ENCODE results near the gene VPS39. TPM values are rescaled to one million over a fixed set of nuclear protein-coding genes. Genes with fewer than 3 reads are reported as not detected.

Gene VPS39
- total RNA-seq, 1 donor from 2014 or later: 102 TPM

- Mint-ChIP-seq H3K27ac (peak overlapping the region; percentile 30), H3K4me1 (peaks cover 24% of the 10 kb centered on the region), H3K36me3 (ENCODE audit: low read depth) (peaks cover 78% of the 10 kb centered on the region), H3K4me3 (no peak overlapping the region), H3K9me3 (no peaks in the 10 kb centered on the region), H3K27me3 (no peaks in the 10 kb centered on the region)
- ATAC-seq (ENCODE audit: low read depth) (no peak), DNase-seq (no peak)
- TF ChIP-seq CTCF (IDR thresholded peaks at IDR 0.05): no peak
- POLR2A ChIA-PET: interaction anchor here (0.6 to 2.6 kb wide), 2 partner anchors 25 to 53 kb away, joined by 6 to 7 read pairs; partner anchors contain the start of genes GANC and TMEM87A
- CTCF ChIA-PET: no interaction called here
- intact Hi-C loops (cut with micrococcal nuclease): no loop called here
These were observed 12.1 kb upstream of the VPS39 start for GRCh38 chr15:42220216-42220615.

GRCh38 chr15:42218953-42219592 is 11.0 kb upstream of the VPS39 start:
- peak overlapping the region; percentile 16 for H3K4me3 Mint-ChIP-seq

GRCh38 chr15:42217568-42217967 is 9.5 kb upstream of the VPS39 start:
- H3K4me3 Mint-ChIP-seq: no peak overlapping the region
- ATAC-seq (ENCODE audit: low read depth): no peak
- TF ChIP-seq CTCF (IDR thresholded peaks at IDR 0.05): no peak
- CTCF ChIA-PET: no interaction called here
- intact Hi-C loops (cut with micrococcal nuclease): no loop called here
- peaks cover 24% of the 10 kb centered on the region for H3K4me1 Mint-ChIP-seq
- POLR2A ChIA-PET: interaction anchor here (0.6 kb wide), 1 partner anchor 252 kb away, joined by 3 read pairs; no protein-coding TSS in a partner anchor
- no peaks in the 10 kb centered on the region for H3K9me3 Mint-ChIP-seq
- peaks cover 74% of the 10 kb centered on the region for H3K36me3 Mint-ChIP-seq (ENCODE audit: low read depth)
- no peak overlapping the region for H3K27ac Mint-ChIP-seq
- no peaks in the 10 kb centered on the region for H3K27me3 Mint-ChIP-seq
- DNase-seq: no peak

More at GRCh38 chr15:42218953-42219592, 11.0 kb upstream of the VPS39 start:
- DNase-seq: no peak
- ChIA-PET CTCF (no interaction called here), POLR2A (interaction anchor here (2.6 kb wide), 1 partner anchor 54 kb away, joined by 7 read pairs; the partner anchor contains the start of genes GANC and TMEM87A)
- no peaks in the 10 kb centered on the region for H3K9me3 Mint-ChIP-seq
- H3K36me3 Mint-ChIP-seq (ENCODE audit: low read depth): peaks cover 75% of the 10 kb centered on the region
- peak overlapping the region; percentile 38 for H3K27ac Mint-ChIP-seq
- H3K4me1 Mint-ChIP-seq: peaks cover 24% of the 10 kb centered on the region
- peak; percentile 65 for ATAC-seq (ENCODE audit: low read depth)
- H3K27me3 Mint-ChIP-seq: no peaks in the 10 kb centered on the region
- TF ChIP-seq CTCF (IDR thresholded peaks at IDR 0.05): no peak
- intact Hi-C loops (cut with micrococcal nuclease): no loop called here

GRCh38 chr15:42215913-42216829 is 8.1 kb upstream of the VPS39 start:
- POLR2A ChIA-PET: no interaction called here
- no peaks in the 10 kb centered on the region for H3K9me3 Mint-ChIP-seq
- ATAC-seq (ENCODE audit: low read depth): no peak
- no peak for DNase-seq
- CTCF ChIA-PET: no interaction called here
- H3K4me3 Mint-ChIP-seq: no peak overlapping the region
- no peak for TF ChIP-seq CTCF (IDR thresholded peaks at IDR 0.05)
- peaks cover 24% of the 10 kb centered on the region for H3K4me1 Mint-ChIP-seq
- intact Hi-C loops (cut with micrococcal nuclease): no loop called here
- no peak overlapping the region for H3K27ac Mint-ChIP-seq
- H3K27me3 Mint-ChIP-seq: no peaks in the 10 kb centered on the region
- peaks cover 79% of the 10 kb centered on the region for H3K36me3 Mint-ChIP-seq (ENCODE audit: low read depth)

GRCh38 chr15:42214600-42214999 is 6.5 kb upstream of the VPS39 start:
- CTCF ChIA-PET: no interaction called here
- Mint-ChIP-seq H3K36me3 (ENCODE audit: low read depth) (peaks cover 79% of the 10 kb centered on the region), H3K9me3 (no peaks in the 10 kb centered on the region), H3K4me1 (peaks cover 15% of the 10 kb centered on the region), H3K27me3 (no peaks in the 10 kb centered on the region), H3K4me3 (no peak overlapping the region), H3K27ac (no peak overlapping the region)
- ATAC-seq (ENCODE audit: low read depth): no peak
- intact Hi-C loops (cut with micrococcal nuclease): no loop called here
- POLR2A ChIA-PET: no interaction called here
- no peak for DNase-seq
- no peak for TF ChIP-seq CTCF (IDR thresholded peaks at IDR 0.05)

Measured in activated B cell treated with CpG ODN at 0.5 μM for 24 hours (primary cell).